H9 (cell line): ENCODE results near the gene TAF4B. TPM values are rescaled to one million over a fixed set of nuclear protein-coding genes. Genes with fewer than 3 reads are reported as not detected.

ENCODE experiments used
- DNase-seq: peaks from one replicate; pipeline ENCODE4 v3.0.0-alpha.2; 2017
- H2AFZ ChIP-seq: one replicate; pipeline ENCODE4 v1.6.1; 2013; ENCODE audit warnings: mild to moderate bottlenecking, low read length, control low read depth, moderate library complexity
- H2AK5ac ChIP-seq: 2 replicates; pipeline ENCODE4 v1.6.1; 2013; ENCODE audit warnings: low read length, control low read depth, mixed read lengths; ENCODE audit not compliant: insufficient read length
- H2BK120ac ChIP-seq: one replicate; pipeline ENCODE4 v1.6.1; 2013; ENCODE audit warnings: low read depth, mild to moderate bottlenecking, low read length, control low read depth, inconsistent platforms; ENCODE audit not compliant: poor library complexity, severe bottlenecking
- H2BK12ac ChIP-seq: 2 replicates; pipeline ENCODE4 v1.6.1; 2013; ENCODE audit warnings: low read length, control low read depth, mixed read lengths, low read depth; ENCODE audit not compliant: insufficient read length
- H2BK15ac ChIP-seq: 2 replicates; pipeline ENCODE4 v1.6.1; 2013; ENCODE audit warnings: low read depth, low read length, control low read depth
- H2BK20ac ChIP-seq: one replicate; pipeline ENCODE4 v1.6.1; 2013; ENCODE audit warnings: low read depth, mild to moderate bottlenecking, low read length, control low read depth, inconsistent platforms; ENCODE audit not compliant: poor library complexity, severe bottlenecking
- H2BK5ac ChIP-seq: 2 replicates; pipeline ENCODE4 v1.6.1; 2013; ENCODE audit warnings: low read length, control low read depth, mixed read lengths; ENCODE audit not compliant: insufficient read length
- H3K14ac ChIP-seq: 2 replicates; pipeline ENCODE4 v1.6.1; 2013; ENCODE audit warnings: low read length, control low read depth; ENCODE audit not compliant: insufficient read depth
- H3K18ac ChIP-seq: 2 replicates; pipeline ENCODE4 v1.6.1; 2013; ENCODE audit warnings: low read depth, mild to moderate bottlenecking, mixed read lengths, low read length, control low read depth; ENCODE audit not compliant: insufficient read length
- H3K23ac ChIP-seq: 2 replicates; pipeline ENCODE4 v1.6.1; 2013; ENCODE audit warnings: low read length, control low read depth, mixed read lengths, low read depth; ENCODE audit not compliant: insufficient read length
- H3K23me2 ChIP-seq: 2 replicates; pipeline ENCODE4 v1.6.1; 2013; ENCODE audit warnings: low read depth, mild to moderate bottlenecking, mixed read lengths, low read length, control low read depth; ENCODE audit not compliant: insufficient read length, poor library complexity, severe bottlenecking
- H3K27ac ChIP-seq: 2 replicates; pipeline ENCODE4 v1.5.1; 2013; ENCODE audit warnings: low read length, control low read depth, mixed read lengths, low read depth; ENCODE audit not compliant: insufficient read length
- H3K27me3 ChIP-seq: 2 replicates; pipeline ENCODE4 v1.6.1; 2013; ENCODE audit warnings: low read length, control low read depth, inconsistent platforms; ENCODE audit not compliant: insufficient read depth
- H3K4ac ChIP-seq: 2 replicates; pipeline ENCODE4 v1.6.1; 2013; ENCODE audit warnings: low read depth, mild to moderate bottlenecking, control low read depth, inconsistent platforms, low read length, moderate library complexity
- H3K4me1 ChIP-seq: 2 replicates; pipeline ENCODE4 v1.6.1; 2013; ENCODE audit warnings: low read length, control low read depth, inconsistent platforms; ENCODE audit not compliant: insufficient read depth
- H3K4me2 ChIP-seq: 2 replicates; pipeline ENCODE4 v1.6.1; 2013; ENCODE audit warnings: low read length, control low read depth, mixed read lengths; ENCODE audit not compliant: insufficient read length, insufficient read depth
- H3K56ac ChIP-seq: 2 replicates; pipeline ENCODE4 v1.6.1; 2013; ENCODE audit warnings: low read depth, mild to moderate bottlenecking, mixed read lengths, low read length, control low read depth; ENCODE audit not compliant: insufficient read length
- H3K79me1 ChIP-seq: 2 replicates; pipeline ENCODE4 v1.6.1; 2013; ENCODE audit warnings: low read depth, mild to moderate bottlenecking, moderate library complexity, low read length, control low read depth, inconsistent platforms; ENCODE audit not compliant: insufficient read depth, poor library complexity, severe bottlenecking
- H3K79me2 ChIP-seq: 2 replicates; pipeline ENCODE4 v1.6.1; 2013; ENCODE audit warnings: low read length, control low read depth, inconsistent platforms; ENCODE audit not compliant: insufficient read depth
- H3K9ac ChIP-seq: 2 replicates; pipeline ENCODE4 v1.6.1; 2013; ENCODE audit warnings: low read length, control low read depth, mixed read lengths; ENCODE audit not compliant: insufficient read length; ENCODE audit errors: extremely low read depth
- H3K9me3 ChIP-seq: one replicate; pipeline ENCODE4 v1.6.1; 2013; ENCODE audit warnings: low read depth, low read length, inconsistent platforms; ENCODE audit not compliant: control insufficient read depth
- H3T11ph ChIP-seq: one replicate; pipeline ENCODE4 v1.6.1; 2013; ENCODE audit warnings: mild to moderate bottlenecking, low read length, control low read depth, inconsistent platforms
- H4K20me1 ChIP-seq: one replicate; pipeline ENCODE4 v1.6.1; 2013; ENCODE audit not compliant: control insufficient read depth, insufficient read length, insufficient read depth
- H4K5ac ChIP-seq: 2 replicates; pipeline ENCODE4 v1.6.1; 2013; ENCODE audit warnings: low read depth, mild to moderate bottlenecking, mixed read lengths, low read length, control low read depth; ENCODE audit not compliant: insufficient read length
- H4K8ac ChIP-seq: replicated peaks from 2 replicates; pipeline ENCODE4 v1.6.1; 2013; ENCODE audit warnings: low read length, control low read depth, mixed read lengths, low read depth; ENCODE audit not compliant: insufficient read length
- H4K91ac ChIP-seq: 2 replicates; pipeline ENCODE4 v1.6.1; 2013; ENCODE audit warnings: low read depth, mild to moderate bottlenecking, moderate library complexity, mixed read lengths, low read length, control low read depth; ENCODE audit not compliant: insufficient read length
- H3K27ac Mint-ChIP-seq, 3 experiments: 2 replicates in 2 of 3; 3 replicates in 1 of 3; pipeline ENCODE4 v1.8.0; 2020 to 2021; ENCODE audit warnings: mixed read lengths in 3 of 3, mild to moderate bottlenecking in 1 of 3, moderate library complexity in 1 of 3
- H3K27me3 Mint-ChIP-seq: 2 replicates; pipeline ENCODE4 v1.8.0; 2021; ENCODE audit warnings: low read depth, mild to moderate bottlenecking, moderate library complexity, mixed read lengths
- H3K36me3 Mint-ChIP-seq, 3 experiments: 2 replicates in 2 of 3; 3 replicates in 1 of 3; pipeline ENCODE4 v1.8.0; 2020 to 2021; ENCODE audit warnings: low read depth in 3 of 3, mixed read lengths in 3 of 3; ENCODE audit not compliant: insufficient read depth in 1 of 3
- H3K4me1 Mint-ChIP-seq, 2 experiments: 2 replicates each; pipeline ENCODE4 v1.8.0; 2020; ENCODE audit warnings: mixed read lengths in 2 of 2
- H3K4me3 Mint-ChIP-seq, 2 experiments: 2 replicates in 1 of 2; 3 replicates in 1 of 2; pipeline ENCODE4 v1.8.0; 2020 to 2021; ENCODE audit warnings: mild to moderate bottlenecking in 2 of 2, mixed read lengths in 2 of 2, moderate library complexity in 1 of 2
- H3K9me3 Mint-ChIP-seq, 2 experiments: 2 replicates in 1 of 2; 3 replicates in 1 of 2; pipeline ENCODE4 v1.8.0; 2020; ENCODE audit warnings: mild to moderate bottlenecking in 2 of 2, mixed read lengths in 2 of 2, moderate library complexity in 1 of 2
- total RNA-seq: library from RNA; stranded (reverse); gene quantifications from 2 replicates; pipeline ENCODE4 v1.2.1, GENCODE V29; 2021
- TF ChIP-seq, protein P1 (sequence below): fragments of 200-600 bp; sonication (generic); conservative IDR thresholded peaks from 3 replicates; pipeline ENCODE4 v1.8.0; 2021; ENCODE audit warnings: antibody characterized with exemption, mild to moderate bottlenecking

TAF4B gene
- total RNA-seq, 1 experiment from 2014 or later = 19.8 TPM

DNA sequence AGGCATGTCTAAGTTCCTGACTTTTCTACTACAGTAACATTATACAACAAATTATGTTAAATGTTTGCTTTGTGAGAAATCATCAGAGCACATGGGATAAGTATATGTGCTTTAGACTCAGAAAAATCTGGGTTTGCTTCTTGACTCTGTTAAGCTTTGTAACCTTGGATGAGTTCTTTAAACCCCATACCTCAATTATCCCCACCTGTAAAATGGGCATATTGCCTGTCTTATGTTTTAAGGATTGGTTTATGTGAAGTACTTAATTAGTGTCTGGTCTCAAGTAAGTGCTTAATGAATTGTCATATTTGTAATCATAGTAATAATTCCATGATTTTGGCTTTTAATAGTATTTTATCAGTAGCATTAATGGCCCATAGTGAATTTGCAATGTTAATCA lies 135.8 kb downstream of the TAF4B start:
- Histone ChIP-seq H3K27ac (no peak overlapping the region), H4K91ac (no peak overlapping the region), H3K56ac (no peak overlapping the region), H2BK12ac (no peak overlapping the region), H2AFZ (no peak overlapping the region), H4K5ac (no peak overlapping the region), H3K18ac (no peak overlapping the region), H3K79me2 (no peaks in the 10 kb centered on the region), H3K27me3 (no peaks in the 10 kb centered on the region), H3K4me1 (no peaks in the 10 kb centered on the region), H3K23ac (no peak overlapping the region), H3K79me1 (no peaks in the 10 kb centered on the region), H2BK5ac (no peak overlapping the region), H3K4ac (no peak overlapping the region), H2BK120ac (no peak overlapping the region), H3K4me2 (no peak overlapping the region), H2AK5ac (no peak overlapping the region), H2BK20ac (no peak overlapping the region), H4K8ac (no peak overlapping the region), H3K23me2 (no peaks in the 10 kb centered on the region), H3K9ac (no peak overlapping the region), H2BK15ac (no peak overlapping the region), H4K20me1 (no peaks in the 10 kb centered on the region), H3K14ac (no peak overlapping the region), H3T11ph (no peak overlapping the region), H3K9me3 (no peaks in the 10 kb centered on the region)
- Mint-ChIP-seq H3K27me3 (no peaks in the 10 kb centered on the region), H3K4me1 (peaks cover 0 to 2% of the 10 kb centered on the region in 2 experiments; a peak in 2 of 4 replicates), H3K36me3 (peaks cover 14 to 18% (median 15%) of the 10 kb centered on the region in 3 experiments), H3K27ac (no peak overlapping the region), H3K9me3 (peaks cover under 1% of the 10 kb centered on the region in 2 experiments; a peak in 2 of 5 replicates), H3K4me3 (no peak overlapping the region)
- no peak for DNase-seq
- TF ChIP-seq, protein P1, sequence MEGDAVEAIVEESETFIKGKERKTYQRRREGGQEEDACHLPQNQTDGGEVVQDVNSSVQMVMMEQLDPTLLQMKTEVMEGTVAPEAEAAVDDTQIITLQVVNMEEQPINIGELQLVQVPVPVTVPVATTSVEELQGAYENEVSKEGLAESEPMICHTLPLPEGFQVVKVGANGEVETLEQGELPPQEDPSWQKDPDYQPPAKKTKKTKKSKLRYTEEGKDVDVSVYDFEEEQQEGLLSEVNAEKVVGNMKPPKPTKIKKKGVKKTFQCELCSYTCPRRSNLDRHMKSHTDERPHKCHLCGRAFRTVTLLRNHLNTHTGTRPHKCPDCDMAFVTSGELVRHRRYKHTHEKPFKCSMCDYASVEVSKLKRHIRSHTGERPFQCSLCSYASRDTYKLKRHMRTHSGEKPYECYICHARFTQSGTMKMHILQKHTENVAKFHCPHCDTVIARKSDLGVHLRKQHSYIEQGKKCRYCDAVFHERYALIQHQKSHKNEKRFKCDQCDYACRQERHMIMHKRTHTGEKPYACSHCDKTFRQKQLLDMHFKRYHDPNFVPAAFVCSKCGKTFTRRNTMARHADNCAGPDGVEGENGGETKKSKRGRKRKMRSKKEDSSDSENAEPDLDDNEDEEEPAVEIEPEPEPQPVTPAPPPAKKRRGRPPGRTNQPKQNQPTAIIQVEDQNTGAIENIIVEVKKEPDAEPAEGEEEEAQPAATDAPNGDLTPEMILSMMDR = no peak
